ENCODE measurements around the gene CHST11. TPM values are rescaled to one million over a fixed set of nuclear protein-coding genes. Genes with fewer than 3 reads are reported as not detected.

Gene CHST11
- total RNA-seq, 1 donor from 2014 or later: 7.7 TPM

DNA sequence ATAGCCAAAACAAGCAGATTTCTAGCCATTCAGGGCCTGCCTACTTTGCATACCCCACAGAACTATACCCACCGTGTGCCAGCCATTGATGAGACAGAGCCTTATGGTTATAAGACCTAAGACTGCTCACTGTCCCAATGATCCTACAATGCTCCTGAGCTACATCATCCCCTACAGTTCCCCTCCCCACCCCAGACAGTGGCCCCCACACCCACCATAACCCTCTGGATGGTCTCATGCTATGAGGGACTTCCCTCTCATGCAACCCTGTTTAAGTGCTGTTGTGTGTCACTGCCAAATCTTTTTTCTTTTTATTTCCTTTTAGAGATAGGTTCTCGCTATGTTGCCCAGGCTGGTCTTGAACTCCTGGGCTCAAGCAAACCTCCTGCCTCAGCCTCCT is 75.9 kb downstream of the CHST11 start:
- Histone ChIP-seq H3K36me3 (no peaks in the 10 kb centered on the region), H3K27me3 (no peaks in the 10 kb centered on the region), H3K27ac (no peak overlapping the region), H3F3A (ENCODE audit: low read depth) (no peaks in the 10 kb centered on the region), H3K9me3 (ENCODE audit: low read depth) (no peaks in the 10 kb centered on the region), H2AFZ (replicated peaks) (no peak overlapping the region), H3K4me1 (no peaks in the 10 kb centered on the region), H3K9ac (no peak overlapping the region), H3K4me3 (no peak overlapping the region), H3K79me2 (ENCODE audit: low read depth) (no peaks in the 10 kb centered on the region), H3K4me2 (no peak overlapping the region), H4K20me1 (ENCODE audit: low read depth) (peaks cover 14% of the 10 kb centered on the region)
- Mint-ChIP-seq H3K4me1 (peaks cover 30% of the 10 kb centered on the region), H3K4me3 (no peak overlapping the region), H3K36me3 (peaks cover 18% of the 10 kb centered on the region), H3K27me3 (ENCODE audit: insufficient read depth, low read depth) (peaks cover 2% of the 10 kb centered on the region), H3K9me3 (peaks cover 13% of the 10 kb centered on the region), H3K27ac (no peak overlapping the region)
- no peak for DNase-seq (ENCODE audit: low spot score)
- TF ChIP-seq, protein P1, sequence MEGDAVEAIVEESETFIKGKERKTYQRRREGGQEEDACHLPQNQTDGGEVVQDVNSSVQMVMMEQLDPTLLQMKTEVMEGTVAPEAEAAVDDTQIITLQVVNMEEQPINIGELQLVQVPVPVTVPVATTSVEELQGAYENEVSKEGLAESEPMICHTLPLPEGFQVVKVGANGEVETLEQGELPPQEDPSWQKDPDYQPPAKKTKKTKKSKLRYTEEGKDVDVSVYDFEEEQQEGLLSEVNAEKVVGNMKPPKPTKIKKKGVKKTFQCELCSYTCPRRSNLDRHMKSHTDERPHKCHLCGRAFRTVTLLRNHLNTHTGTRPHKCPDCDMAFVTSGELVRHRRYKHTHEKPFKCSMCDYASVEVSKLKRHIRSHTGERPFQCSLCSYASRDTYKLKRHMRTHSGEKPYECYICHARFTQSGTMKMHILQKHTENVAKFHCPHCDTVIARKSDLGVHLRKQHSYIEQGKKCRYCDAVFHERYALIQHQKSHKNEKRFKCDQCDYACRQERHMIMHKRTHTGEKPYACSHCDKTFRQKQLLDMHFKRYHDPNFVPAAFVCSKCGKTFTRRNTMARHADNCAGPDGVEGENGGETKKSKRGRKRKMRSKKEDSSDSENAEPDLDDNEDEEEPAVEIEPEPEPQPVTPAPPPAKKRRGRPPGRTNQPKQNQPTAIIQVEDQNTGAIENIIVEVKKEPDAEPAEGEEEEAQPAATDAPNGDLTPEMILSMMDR (IDR thresholded peaks at IDR 0.05): no peak

DNA sequence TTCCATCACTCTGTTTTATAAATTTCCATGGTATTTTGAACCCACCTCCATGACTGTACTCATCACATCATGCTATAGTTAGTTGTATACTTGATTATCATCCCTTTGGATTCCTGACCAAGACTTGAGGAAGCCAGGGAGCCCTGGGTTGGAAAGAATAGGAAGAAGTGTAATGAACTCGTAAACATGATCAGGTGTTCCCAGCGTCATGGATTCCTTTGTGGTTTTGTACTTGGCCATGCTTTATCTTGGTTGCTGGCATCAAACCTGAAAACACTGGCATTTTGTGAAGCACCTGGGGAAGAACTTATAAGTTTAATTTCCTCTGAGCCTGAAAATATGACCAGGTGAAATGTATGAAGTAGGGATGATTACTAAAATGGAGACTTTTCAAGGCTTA is 76.4 kb downstream of the CHST11 start:
- Histone ChIP-seq H3K79me2 (ENCODE audit: low read depth) (no peaks in the 10 kb centered on the region), H3K4me2 (no peak overlapping the region), H3K4me1 (no peaks in the 10 kb centered on the region), H3K9me3 (ENCODE audit: low read depth) (no peaks in the 10 kb centered on the region), H3K9ac (no peak overlapping the region), H3F3A (ENCODE audit: low read depth) (no peaks in the 10 kb centered on the region), H3K27me3 (no peaks in the 10 kb centered on the region), H4K20me1 (ENCODE audit: low read depth) (peaks cover 14% of the 10 kb centered on the region), H3K36me3 (no peaks in the 10 kb centered on the region), H2AFZ (replicated peaks) (no peak overlapping the region), H3K27ac (no peak overlapping the region), H3K4me3 (no peak overlapping the region)
- peaks cover 11% of the 10 kb centered on the region for H3K9me3 Mint-ChIP-seq
- H3K27me3 Mint-ChIP-seq (ENCODE audit: insufficient read depth, low read depth): peaks cover 2% of the 10 kb centered on the region
- no peak for TF ChIP-seq EZH2phosphoT487 (IDR thresholded peaks at IDR 0.05)
- TF ChIP-seq, protein P1 (IDR thresholded peaks at IDR 0.05): no peak
- no peak for TF ChIP-seq EZH2 (IDR thresholded peaks at IDR 0.05)
- no peak for DNase-seq (ENCODE audit: low spot score)
- no peak overlapping the region for H3K27ac Mint-ChIP-seq
- H3K36me3 Mint-ChIP-seq: peaks cover 20% of the 10 kb centered on the region
- peaks cover 29% of the 10 kb centered on the region for H3K4me1 Mint-ChIP-seq
- no peak overlapping the region for H3K4me3 Mint-ChIP-seq

DNA sequence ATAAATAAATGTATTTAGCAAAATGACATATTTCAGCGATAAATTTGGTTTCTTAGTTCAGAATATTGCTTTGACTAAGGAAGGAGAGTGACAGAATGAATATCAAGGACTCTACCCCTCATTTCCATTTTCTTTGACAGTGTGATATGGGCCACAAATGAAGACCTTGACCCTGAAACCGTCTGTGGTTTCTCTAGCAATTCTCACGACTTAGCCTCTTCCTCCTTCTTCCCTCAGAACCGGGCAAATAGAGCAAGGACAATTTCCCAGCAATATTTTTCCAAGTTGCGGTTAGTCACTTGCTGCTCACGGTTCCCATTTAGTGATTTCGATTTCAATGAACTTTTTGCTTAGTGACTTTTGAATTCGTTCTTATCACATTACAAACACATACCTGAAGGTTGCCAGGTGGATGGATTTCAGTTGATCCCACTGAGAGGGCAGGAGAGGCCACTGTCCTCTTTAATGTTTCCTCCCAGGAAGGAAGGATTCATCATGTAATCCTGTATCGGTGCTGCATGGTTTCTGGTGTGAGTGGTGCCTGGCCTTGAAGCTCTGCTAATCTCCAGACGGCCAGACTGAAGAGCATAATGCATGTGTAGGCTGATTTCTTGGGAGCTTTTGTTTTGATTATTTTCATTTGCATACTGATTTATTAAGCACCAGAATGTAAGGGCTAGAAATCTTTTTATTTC is 77.6 kb downstream of the CHST11 start:
- peaks cover 2% of the 10 kb centered on the region for H3K27me3 Mint-ChIP-seq (ENCODE audit: insufficient read depth, low read depth)
- Histone ChIP-seq H4K20me1 (ENCODE audit: low read depth) (peaks cover 14% of the 10 kb centered on the region), H3K9ac (no peak overlapping the region), H3F3A (ENCODE audit: low read depth) (no peaks in the 10 kb centered on the region), H2AFZ (replicated peaks) (no peak overlapping the region), H3K4me3 (no peak overlapping the region), H3K4me2 (no peak overlapping the region), H3K79me2 (ENCODE audit: low read depth) (no peaks in the 10 kb centered on the region), H3K27ac (no peak overlapping the region), H3K4me1 (no peaks in the 10 kb centered on the region), H3K9me3 (ENCODE audit: low read depth) (no peaks in the 10 kb centered on the region), H3K36me3 (no peaks in the 10 kb centered on the region), H3K27me3 (no peaks in the 10 kb centered on the region)
- H3K4me3 Mint-ChIP-seq: no peak overlapping the region
- no peak overlapping the region for H3K27ac Mint-ChIP-seq
- peaks cover 29% of the 10 kb centered on the region for H3K4me1 Mint-ChIP-seq
- peaks cover 18% of the 10 kb centered on the region for H3K36me3 Mint-ChIP-seq
- peaks cover 8% of the 10 kb centered on the region for H3K9me3 Mint-ChIP-seq
- no peak for DNase-seq (ENCODE audit: low spot score)
- TF ChIP-seq, protein P1 (IDR thresholded peaks at IDR 0.05): no peak
- no peak for TF ChIP-seq EZH2 (IDR thresholded peaks at IDR 0.05)
- TF ChIP-seq EZH2phosphoT487 (IDR thresholded peaks at IDR 0.05): no peak

Measured in neural progenitor cell (in vitro differentiated cells).